GM21723 (cell line): Measurements from ENCODE around the gene YPEL1.
"Not testable (repeated sequence)": the region's sequence is repeated elsewhere in the genome, so short reads cannot be mapped to it uniquely, and the experiment has no call there.

Source experiments
- ATAC-seq: cut with Tn5 transposase; IDR thresholded peaks from one replicate; pipeline ENCODE4 v1.9.1; 2021; ENCODE audit warnings: mild to moderate bottlenecking, moderate library complexity; ENCODE audit not compliant: unreplicated experiment

Gene YPEL1

DNA sequence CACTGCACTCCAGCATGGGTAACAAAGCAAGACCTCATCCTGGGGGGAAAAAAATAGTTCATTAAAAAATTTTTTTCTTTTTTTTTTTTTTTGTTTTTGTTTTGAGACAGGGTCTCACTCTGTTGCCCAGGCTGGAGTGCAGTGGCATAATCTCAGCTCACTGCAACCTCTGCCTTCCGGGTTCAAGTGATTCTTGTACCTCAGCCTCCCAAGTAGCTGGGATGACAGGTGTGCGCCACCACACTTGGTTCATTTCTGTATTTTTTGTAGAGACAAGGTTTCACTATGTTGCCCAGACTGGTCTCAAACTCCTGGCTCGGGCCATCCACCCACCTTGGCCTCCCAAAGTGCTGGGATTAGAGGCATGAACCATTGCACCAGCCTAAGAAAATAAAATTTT is 11.1 kb downstream of the YPEL1 start:
- not testable (repeated sequence) for ATAC-seq

DNA sequence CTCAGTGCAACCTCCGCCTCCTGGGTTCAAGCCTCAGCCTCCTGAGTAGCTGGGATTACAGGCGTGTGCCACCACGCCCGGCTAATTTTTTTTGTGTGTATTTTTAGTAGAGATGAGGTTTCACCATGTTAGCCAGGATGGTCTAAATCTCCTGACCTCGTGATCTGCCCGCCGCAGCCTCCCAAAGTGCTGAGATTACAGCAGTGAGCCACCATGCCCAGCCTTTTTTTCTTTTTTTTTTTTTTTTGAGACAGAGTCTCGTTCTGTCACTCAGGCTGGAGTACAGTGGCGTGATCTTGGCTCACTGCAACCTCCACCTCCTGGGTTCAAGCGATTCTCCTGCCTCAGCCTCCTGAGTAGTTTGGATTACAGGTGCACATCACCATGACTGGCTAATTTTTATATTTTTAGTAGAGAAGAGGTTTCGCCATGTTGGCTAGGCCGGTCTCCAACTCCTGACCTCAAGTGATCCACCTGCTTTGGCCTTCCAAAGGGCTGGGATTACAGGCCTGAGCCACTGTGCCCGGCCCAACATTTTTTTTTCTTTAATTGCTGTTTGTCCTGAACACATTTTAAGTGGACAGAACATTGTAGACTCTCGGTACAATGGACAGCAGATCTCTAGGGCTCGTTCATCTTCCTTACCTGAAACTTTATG is 14.3 kb downstream of the YPEL1 start:
- not testable (repeated sequence) for ATAC-seq

DNA sequence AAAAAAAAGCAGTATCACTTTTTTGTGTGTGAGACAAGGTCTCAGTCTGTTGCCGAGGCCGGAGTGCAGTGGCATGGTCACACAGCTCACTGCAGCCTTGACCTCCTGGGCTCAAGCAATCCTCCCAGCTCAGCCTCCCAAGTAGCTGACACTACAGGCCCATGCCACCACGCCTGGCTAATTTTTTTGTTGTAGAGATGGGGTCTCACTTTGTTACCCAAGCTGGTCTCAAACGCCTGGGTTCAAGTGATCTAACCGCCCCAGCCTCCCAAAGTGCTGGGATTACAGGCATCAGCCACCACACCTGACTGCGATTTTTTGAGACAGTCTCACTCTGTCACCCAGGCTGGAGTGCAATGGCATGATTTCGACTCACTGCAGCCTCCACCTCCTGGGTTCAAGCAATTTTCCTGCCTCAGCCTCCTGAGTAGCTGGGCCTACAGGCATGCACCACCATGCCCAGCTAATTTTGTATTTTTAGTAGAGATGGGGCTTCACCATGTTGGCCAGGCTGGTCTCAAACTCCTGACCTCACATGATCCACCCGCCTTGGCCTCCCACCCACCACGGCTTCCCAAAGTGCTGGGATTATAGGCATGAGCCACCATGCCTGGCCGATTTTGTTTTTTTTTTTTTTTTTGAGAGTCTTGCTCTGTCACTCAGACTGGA is 15.3 kb downstream of the YPEL1 start:
- not testable (repeated sequence) for ATAC-seq

DNA sequence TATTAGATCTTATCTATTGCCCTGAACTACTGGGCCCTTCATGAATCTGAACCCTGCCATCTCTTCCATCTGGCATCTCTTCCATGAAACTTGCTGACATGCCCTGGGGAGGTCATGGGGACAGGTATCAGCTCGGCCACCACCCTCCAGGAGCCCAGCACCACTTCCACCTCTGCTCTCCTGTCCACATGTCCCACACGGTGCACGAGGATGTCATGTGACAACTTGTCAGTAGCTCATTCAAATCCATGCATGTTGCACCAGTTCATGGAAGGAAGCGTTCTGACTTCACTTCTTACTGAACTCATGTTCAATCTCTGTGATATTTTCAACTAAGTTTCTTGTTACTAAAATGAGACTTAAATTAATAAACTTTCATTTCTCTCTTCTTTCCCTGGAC is 16.6 kb downstream of the YPEL1 start:
- no peak for ATAC-seq

DNA sequence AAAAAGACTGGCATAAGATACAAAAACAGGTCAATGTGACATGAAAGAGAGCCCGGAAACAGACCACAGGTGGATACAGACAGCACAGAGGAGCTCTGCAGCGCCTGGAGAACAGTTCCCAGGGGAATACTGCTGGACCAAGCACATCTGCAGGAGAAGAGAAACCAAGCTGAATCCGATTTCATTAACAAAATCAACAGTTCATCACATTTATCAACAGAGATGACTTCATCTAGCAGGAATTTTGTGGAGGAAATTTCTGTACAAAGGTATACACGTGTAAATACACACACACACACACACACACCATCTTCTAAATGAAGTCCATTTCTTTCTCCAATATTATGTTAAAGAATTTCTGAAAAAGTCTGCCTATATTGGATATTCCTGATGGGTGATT is 17.1 kb downstream of the YPEL1 start:
- no peak for ATAC-seq

GRCh38 chr22:21716395-21717122 is 19.0 kb downstream of the YPEL1 start:
- not testable (repeated sequence) for ATAC-seq

DNA sequence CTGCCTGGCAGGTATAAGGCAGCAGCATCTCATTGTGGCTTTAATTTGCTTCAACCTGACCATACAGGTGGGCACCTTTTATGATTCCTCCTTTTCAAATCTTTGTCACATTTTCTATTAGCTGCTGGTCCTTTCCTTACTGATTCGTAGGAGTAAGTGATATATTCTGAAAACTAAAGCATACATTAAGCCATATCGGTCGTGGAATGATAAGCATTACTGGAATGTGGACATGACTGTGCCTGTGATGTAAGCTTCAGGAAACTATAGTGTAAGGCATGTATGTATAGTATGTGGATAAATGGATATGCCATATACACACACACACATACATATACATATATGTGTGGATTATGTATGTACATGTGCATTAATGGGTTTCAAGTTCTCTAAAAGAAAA is 20.8 kb downstream of the YPEL1 start:
- ATAC-seq, result no peak

DNA sequence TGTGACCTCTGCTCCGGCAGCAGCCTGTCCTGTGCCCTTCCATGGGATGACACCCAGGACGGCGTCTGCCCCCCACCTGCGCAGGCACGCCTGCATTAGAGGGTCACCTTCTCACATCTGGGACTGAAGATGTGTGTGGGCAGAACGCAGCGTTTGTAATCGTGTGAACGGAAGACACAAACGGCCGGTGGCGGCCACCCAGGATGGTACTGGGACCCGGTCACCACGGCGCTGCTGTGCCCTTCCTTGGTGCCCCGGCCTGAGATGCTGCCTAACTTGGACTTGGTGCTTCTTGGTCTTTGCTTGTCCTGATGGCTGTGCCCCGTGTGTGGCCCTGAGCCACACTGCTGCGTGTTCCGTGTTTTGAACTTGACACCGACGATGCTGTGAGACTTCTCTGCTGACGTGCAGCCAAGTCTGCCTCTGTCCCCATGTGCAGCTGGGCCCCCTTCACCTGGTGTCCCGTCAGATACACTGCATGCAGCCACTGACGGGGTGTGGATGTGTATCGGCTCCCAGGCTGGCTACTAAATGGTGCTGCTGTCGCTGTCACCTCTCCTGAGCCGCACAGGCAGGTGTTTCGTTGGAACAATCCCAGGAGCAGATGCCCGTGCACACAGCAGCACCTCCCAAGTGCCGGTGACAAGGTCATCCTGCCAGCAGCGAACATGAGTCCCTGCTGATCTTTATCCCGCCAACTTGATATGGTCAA is 21.4 kb downstream of the YPEL1 start:
- ATAC-seq, result no peak

- ATAC-seq, result no peak
These were observed 22.1 kb downstream of the YPEL1 start for GRCh38 chr22:21713428-21714058.

DNA sequence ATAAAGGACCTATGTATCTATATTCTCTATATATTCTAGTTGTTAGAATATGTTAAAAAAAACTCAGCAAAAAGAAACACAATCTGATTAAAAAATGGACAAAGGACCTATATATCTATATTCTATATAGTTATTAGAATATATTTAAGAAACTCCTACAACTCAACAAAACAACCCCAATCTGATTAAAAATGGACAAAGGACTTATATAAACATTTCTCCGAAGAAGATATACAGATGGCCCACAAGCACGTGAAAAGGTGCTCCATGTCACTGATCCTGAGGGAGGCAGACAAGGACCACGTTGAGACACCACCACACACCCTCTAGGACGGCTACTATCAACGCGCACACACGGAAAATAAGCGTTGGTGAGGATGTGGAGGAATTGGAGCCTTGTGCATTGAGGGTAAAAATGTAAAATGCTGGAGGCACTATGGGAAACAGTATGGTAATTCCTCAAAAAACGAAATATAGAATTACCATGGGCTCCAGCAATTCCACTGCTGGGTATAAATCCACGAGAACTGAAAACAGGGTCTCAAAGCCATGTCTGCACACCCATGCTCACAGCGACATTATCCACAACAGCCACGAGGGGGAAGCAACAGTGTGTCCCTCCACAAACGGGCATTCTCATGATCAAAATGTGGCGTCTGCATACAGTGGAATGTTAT is 22.7 kb downstream of the YPEL1 start:
- ATAC-seq, result no peak

DNA sequence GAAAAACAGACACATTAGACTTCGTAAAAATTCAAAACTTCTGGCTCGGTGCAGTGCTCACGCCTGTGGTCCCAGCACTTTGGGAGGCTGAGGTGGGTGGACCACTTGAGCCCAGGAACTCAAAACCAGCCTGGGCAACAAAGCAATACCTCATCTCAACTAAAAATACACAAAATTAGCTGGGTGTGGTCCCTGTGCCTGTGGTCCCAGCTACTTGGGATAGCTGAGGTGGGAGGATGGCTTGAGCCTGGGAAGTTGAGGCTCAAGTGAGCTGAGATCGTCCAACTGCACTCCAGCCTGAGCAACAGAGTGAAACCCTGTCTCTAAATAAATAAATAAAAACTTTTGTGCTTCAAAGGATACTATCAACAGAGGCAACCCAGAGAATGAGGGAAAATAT is 23.7 kb downstream of the YPEL1 start:
- no peak for ATAC-seq

DNA sequence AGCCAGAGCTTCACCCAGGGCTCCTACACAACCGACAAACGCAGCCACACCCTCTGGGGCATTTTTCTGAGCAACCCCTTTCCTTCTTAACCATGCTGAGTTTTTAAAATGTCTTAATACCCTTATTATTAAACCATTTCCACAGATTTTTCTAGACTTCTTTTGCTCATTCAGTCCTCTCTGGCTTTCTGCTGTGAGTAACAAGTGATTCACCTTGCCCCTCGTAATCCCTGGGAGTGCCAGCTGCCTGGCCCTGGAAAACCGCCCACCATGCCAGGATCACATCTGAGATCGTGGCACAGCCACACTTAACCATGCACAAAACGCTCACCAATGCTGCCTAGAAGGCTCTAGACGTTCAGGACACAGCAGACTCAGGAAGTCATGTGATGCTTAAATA is 25.4 kb downstream of the YPEL1 start:
- no peak for ATAC-seq

DNA sequence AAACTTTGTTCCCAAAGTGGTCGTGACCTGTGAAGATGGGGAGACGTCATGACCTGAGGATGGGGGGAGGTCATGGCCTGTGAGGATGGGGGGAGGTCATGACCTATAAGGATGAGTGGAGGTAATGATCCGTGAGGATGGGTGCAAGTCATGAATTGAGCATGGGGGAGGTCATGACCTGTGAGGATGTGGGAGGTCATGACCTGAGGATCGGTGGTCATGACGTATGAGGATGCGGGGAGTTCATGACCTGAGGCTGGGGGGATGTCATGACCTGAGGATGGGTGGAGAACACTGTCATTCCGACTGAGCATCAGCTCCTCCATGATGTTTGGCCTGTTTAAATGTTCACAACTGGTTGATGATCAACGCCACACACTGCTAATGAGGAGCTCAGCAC is 25.9 kb downstream of the YPEL1 start:
- ATAC-seq, result no peak

GRCh38 chr22:21708960-21709359 is 26.6 kb downstream of the YPEL1 start:
- no peak for ATAC-seq

DNA sequence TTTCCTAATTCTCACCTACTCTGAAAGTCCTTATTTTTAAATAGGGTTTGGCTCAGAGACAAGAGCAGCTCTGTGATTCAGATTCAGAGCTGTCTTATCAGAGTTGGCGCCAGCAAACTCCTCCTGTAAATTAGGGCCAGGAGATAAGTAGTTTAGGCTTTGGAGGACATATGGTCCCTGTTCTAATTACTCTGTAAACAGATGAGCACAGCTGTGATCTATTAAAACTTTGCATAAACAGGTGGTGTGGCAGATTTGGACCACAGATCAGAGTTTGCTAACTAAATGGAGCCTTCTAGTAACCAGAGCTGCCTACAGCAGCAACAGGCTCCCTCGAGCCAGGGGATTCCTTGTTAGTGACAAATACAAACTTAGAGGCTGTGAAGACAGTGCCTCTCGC is 27.9 kb downstream of the YPEL1 start:
- no peak for ATAC-seq

DNA sequence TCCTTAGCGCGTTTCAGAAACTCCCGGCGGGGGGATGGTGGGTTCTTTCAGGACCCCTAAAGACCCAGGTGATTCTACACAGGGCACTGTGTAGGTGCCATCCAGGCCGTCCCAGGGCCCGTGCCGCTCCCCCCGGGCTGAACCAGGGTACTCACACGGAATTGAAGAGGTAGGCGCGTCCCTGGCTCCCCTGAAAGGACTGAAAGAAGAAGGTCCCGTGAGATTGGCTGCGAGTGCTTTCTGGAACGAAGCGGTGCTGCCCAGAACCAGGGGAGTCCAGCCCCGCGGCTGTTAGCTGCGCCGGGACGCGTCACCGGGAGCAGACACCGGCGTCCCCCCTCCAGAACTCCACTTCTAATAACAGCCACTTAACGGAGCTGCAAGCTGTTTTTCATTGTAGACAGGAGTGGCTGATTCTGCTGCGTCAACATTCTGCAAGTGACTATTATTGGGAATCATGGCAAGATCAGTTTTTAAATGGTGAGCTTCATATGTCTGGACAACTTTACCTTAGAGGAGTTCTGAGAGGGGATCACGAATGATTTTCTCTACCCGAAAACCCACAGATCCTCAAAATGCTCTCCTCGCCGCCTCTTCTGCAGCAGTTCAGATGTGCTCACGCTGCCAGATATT is 31.8 kb downstream of the YPEL1 start:
- ATAC-seq, result no peak

GRCh38 chr22:21702700-21703683 is 32.6 kb downstream of the YPEL1 start:
- no peak for ATAC-seq

DNA sequence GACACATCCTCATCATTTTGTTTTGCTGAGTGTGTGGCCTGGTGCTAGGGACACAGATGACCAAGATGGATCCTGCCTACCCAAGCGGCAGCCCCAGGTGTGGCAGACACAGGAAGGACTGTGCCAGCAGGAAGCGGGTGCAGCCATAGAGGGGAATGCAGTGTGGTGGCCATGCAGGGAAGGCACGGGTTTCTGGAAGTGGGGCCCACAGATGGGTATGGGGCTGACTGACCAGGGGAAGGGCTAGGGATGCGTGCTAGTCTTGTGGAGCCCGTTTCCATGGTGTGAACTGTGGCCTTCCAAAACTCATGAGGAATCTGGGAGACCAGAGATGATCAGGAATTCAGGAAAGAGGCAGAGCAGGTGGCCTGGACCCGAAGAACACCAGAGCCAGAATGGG is 33.5 kb downstream of the YPEL1 start:
- ATAC-seq, result no peak
